ENCODE measurements around the gene PTGS2. TPM values are rescaled to one million over a fixed set of nuclear protein-coding genes. Genes with fewer than 3 reads are reported as not detected.

PTGS2 gene
- total and polyA plus RNA-seq, 4 donors, result 5.3 to 20.6 (median 15.5) TPM

GRCh38 chr1:186703209-186703766 lies 23.1 kb upstream of the PTGS2 start:
- Histone ChIP-seq H3K27me3 (ENCODE audit: control insufficient read depth in 3 of 3, insufficient read depth in 3 of 3, low read length in 2 of 3) (no peaks in the 10 kb centered on the region), H3K27ac (ENCODE audit: low read depth in 1 of 2, low read length in 1 of 2) (no peak overlapping the region), H3K9ac (ENCODE audit: insufficient read depth in 1 of 2, low read length in 2 of 2) (no peak overlapping the region), H3K4me3 (no peak overlapping the region), H3K4me1 (ENCODE audit: control insufficient read depth in 5 of 5, insufficient read depth in 5 of 5, low read length in 5 of 5) (no peaks in the 10 kb centered on the region), H3K9me3 (ENCODE audit: control insufficient read depth in 4 of 4, insufficient read depth in 3 of 4, low read length in 3 of 4) (no peaks in the 10 kb centered on the region), H3K36me3 (ENCODE audit: control insufficient read depth in 4 of 4, insufficient read depth in 4 of 4, low read length in 4 of 4) (no peaks in the 10 kb centered on the region)
- 88 to 94% methylated on average over 8 of the region's 8 CpGs for WGBS, 2 donors
- TF ChIP-seq CTCF (IDR thresholded peaks at IDR 0.05; ENCODE audit: control extremely low read depth, extremely low read depth), result no peak
- DNase-seq (no peak), ATAC-seq (ENCODE audit: insufficient read depth, low FRiP score) (no peak)

GRCh38 chr1:186700722-186701121 lies 20.5 kb upstream of the PTGS2 start:
- Histone ChIP-seq H3K4me3 (no peak overlapping the region), H3K36me3 (ENCODE audit: control insufficient read depth in 4 of 4, insufficient read depth in 4 of 4, low read length in 4 of 4) (no peaks in the 10 kb centered on the region), H3K9ac (ENCODE audit: insufficient read depth in 1 of 2, low read length in 2 of 2) (no peak overlapping the region), H3K27ac (ENCODE audit: low read depth in 1 of 2, low read length in 1 of 2) (no peak overlapping the region), H3K9me3 (ENCODE audit: control insufficient read depth in 4 of 4, insufficient read depth in 3 of 4, low read length in 3 of 4) (no peaks in the 10 kb centered on the region), H3K4me1 (ENCODE audit: control insufficient read depth in 5 of 5, insufficient read depth in 5 of 5, low read length in 5 of 5) (no peaks in the 10 kb centered on the region), H3K27me3 (ENCODE audit: control insufficient read depth in 3 of 3, insufficient read depth in 3 of 3, low read length in 2 of 3) (no peaks in the 10 kb centered on the region)
- ATAC-seq (ENCODE audit: insufficient read depth, low FRiP score), result no peak
- 78 to 81% methylated on average over 2 of the region's 2 CpGs for WGBS, 2 donors
- TF ChIP-seq CTCF (IDR thresholded peaks at IDR 0.05; ENCODE audit: control extremely low read depth, extremely low read depth), result no peak
- DNase-seq, result no peak

- no peaks in the 10 kb centered on the region for H3K36me3 ChIP-seq (ENCODE audit: control insufficient read depth in 4 of 4, insufficient read depth in 4 of 4, low read length in 4 of 4)
- no peak overlapping the region for H3K27ac ChIP-seq (ENCODE audit: low read depth in 1 of 2, low read length in 1 of 2)
- H3K9ac ChIP-seq (ENCODE audit: insufficient read depth in 1 of 2, low read length in 2 of 2), result no peak overlapping the region
- ATAC-seq (ENCODE audit: insufficient read depth, low FRiP score), result no peak
- no peaks in the 10 kb centered on the region for H3K27me3 ChIP-seq (ENCODE audit: control insufficient read depth in 3 of 3, insufficient read depth in 3 of 3, low read length in 2 of 3)
- DNase-seq, result no peak
- whole genome bisulfite sequencing, 2 donors, result 88 to 100% methylated on average over 2 of the region's 2 CpGs
- H3K4me1 ChIP-seq (ENCODE audit: control insufficient read depth in 5 of 5, insufficient read depth in 5 of 5, low read length in 5 of 5), result no peaks in the 10 kb centered on the region
- H3K4me3 ChIP-seq, result no peak overlapping the region
- H3K9me3 ChIP-seq (ENCODE audit: control insufficient read depth in 4 of 4, insufficient read depth in 3 of 4, low read length in 3 of 4), result no peaks in the 10 kb centered on the region
- no peak for TF ChIP-seq CTCF (IDR thresholded peaks at IDR 0.05; ENCODE audit: control extremely low read depth, extremely low read depth)
These were observed 19.3 kb upstream of the PTGS2 start for GRCh38 chr1:186699519-186699918.

GRCh38 chr1:186689907-186690306 lies 9.7 kb upstream of the PTGS2 start:
- Histone ChIP-seq H3K9ac (ENCODE audit: insufficient read depth in 1 of 2, low read length in 2 of 2) (no peak overlapping the region), H3K4me1 (ENCODE audit: control insufficient read depth in 5 of 5, insufficient read depth in 5 of 5, low read length in 5 of 5) (no peaks in the 10 kb centered on the region), H3K27ac (ENCODE audit: low read depth in 1 of 2, low read length in 1 of 2) (no peak overlapping the region), H3K27me3 (ENCODE audit: control insufficient read depth in 3 of 3, insufficient read depth in 3 of 3, low read length in 2 of 3) (no peaks in the 10 kb centered on the region), H3K9me3 (ENCODE audit: control insufficient read depth in 4 of 4, insufficient read depth in 3 of 4, low read length in 3 of 4) (no peaks in the 10 kb centered on the region), H3K36me3 (ENCODE audit: control insufficient read depth in 4 of 4, insufficient read depth in 4 of 4, low read length in 4 of 4) (no peaks in the 10 kb centered on the region), H3K4me3 (no peak overlapping the region)
- no peak for TF ChIP-seq CTCF (IDR thresholded peaks at IDR 0.05; ENCODE audit: control extremely low read depth, extremely low read depth)
- 71 to 75% methylated on average over 3 of the region's 3 CpGs for WGBS, 2 donors
- DNase-seq (no peak), ATAC-seq (ENCODE audit: insufficient read depth, low FRiP score) (no peak)
